SK-N-SH (cell line): Measurements from ENCODE around the gene HCN1. TPM values are rescaled to one million over a fixed set of nuclear protein-coding genes. Genes with fewer than 3 reads are reported as not detected.

Experiments used
- CTCF ChIA-PET: fragments of 300-600, 350-600 bp; formaldehyde crosslinking; extraction: SDS; loops from one replicate; lab custom pipeline; 2021; lab: Yijun Ruan, JAX
- POLR2A ChIA-PET: fragments of 350-600 bp; sonication (Branson Sonifier 250); formaldehyde crosslinking; extraction: SDS; loops from one replicate; lab custom pipeline; 2020; ENCODE audit warnings: antibody characterized with exemption, inconsistent platforms; lab: Yijun Ruan, JAX
- DNase-seq: peaks from one replicate; pipeline ENCODE4 v3.0.0; 2012
- H2AFZ ChIP-seq: fragments of 200-600 bp; sonication (generic); 2 replicates; pipeline ENCODE4 v1.8.1; 2016; ENCODE audit warnings: antibody characterized with exemption, mild to moderate bottlenecking, low read depth
- H3F3A ChIP-seq: fragments of 200-600 bp; sonication (generic); replicated peaks from 2 replicates; pipeline ENCODE3; 2016; ENCODE audit warnings: antibody characterized with exemption, mild to moderate bottlenecking; ENCODE audit not compliant: insufficient read depth
- H3K27ac ChIP-seq, 2 experiments: fragments of 200-500 bp in 1 of 2; fragments of 200-600 bp in 1 of 2; sonication (Bioruptor generic) in 1 of 2; sonication (generic), shearing (Covaris generic) in 1 of 2; 2 replicates each; pipeline versions ENCODE4 v1.5.1 to v1.6.1; 2014 to 2016; ENCODE audit warnings: low read depth in 2 of 2, inconsistent platforms in 1 of 2, low read length in 1 of 2, mild to moderate bottlenecking in 1 of 2, mixed read lengths in 1 of 2
- H3K27me3 ChIP-seq: fragments of 200-600 bp; sonication (generic), shearing (Covaris generic); 2 replicates; pipeline ENCODE4 v1.6.1; 2016; ENCODE audit warnings: mixed run types; ENCODE audit not compliant: insufficient read depth
- H3K36me3 ChIP-seq, 2 experiments: fragments of 200-500 bp in 1 of 2; fragments of 200-600 bp in 1 of 2; sonication (Bioruptor generic) in 1 of 2; sonication (generic) in 1 of 2; replicated peaks in 1 of 2; 2 replicates each; pipeline versions ENCODE3 to v1.5.1; 2014 to 2016; ENCODE audit warnings: low read length in 1 of 2, mild to moderate bottlenecking in 1 of 2; ENCODE audit not compliant: insufficient read depth in 2 of 2, control insufficient read depth in 1 of 2
- H3K4me1 ChIP-seq, 2 experiments: fragments of 200-500 bp in 1 of 2; fragments of 200-600 bp in 1 of 2; sonication (Bioruptor generic) in 1 of 2; sonication (generic), shearing (Covaris generic) in 1 of 2; 2 replicates each; pipeline versions ENCODE4 v1.5.1 to v1.6.1; 2014 to 2016; ENCODE audit warnings: low read depth in 1 of 2, low read length in 1 of 2, mixed run types in 1 of 2; ENCODE audit not compliant: insufficient read depth in 2 of 2, control insufficient read depth in 1 of 2
- H3K4me2 ChIP-seq: fragments of 200-600 bp; sonication (generic), shearing (Covaris generic); 2 replicates; pipeline ENCODE4 v1.6.1; 2017; ENCODE audit warnings: mixed run types
- H3K4me3 ChIP-seq, 2 experiments: fragments of 200-500 bp in 1 of 2; fragments of 200-600 bp in 1 of 2; sonication (Bioruptor generic) in 1 of 2; sonication (generic), shearing (Covaris generic) in 1 of 2; 2 replicates each; pipeline versions ENCODE4 v1.5.1 to v1.8.1; 2014 to 2016; ENCODE audit warnings: low read depth in 2 of 2, inconsistent platforms in 1 of 2, low read length in 1 of 2, mild to moderate bottlenecking in 1 of 2, mixed read lengths in 1 of 2, moderate library complexity in 1 of 2
- H3K79me2 ChIP-seq: fragments of 200-600 bp; sonication (generic); 2 replicates; pipeline ENCODE4 v1.8.1; 2017; ENCODE audit warnings: mild to moderate bottlenecking; ENCODE audit not compliant: insufficient read depth
- H3K9ac ChIP-seq: fragments of 200-600 bp; sonication (generic); 2 replicates; pipeline ENCODE4 v1.6.1; 2017; ENCODE audit warnings: mixed run types
- H3K9me2 ChIP-seq: fragments of 200-600 bp; sonication (generic); 2 replicates; pipeline ENCODE4 v1.6.1; 2017; ENCODE audit warnings: mixed run types
- H3K9me3 ChIP-seq: fragments of 200-600 bp; sonication (generic); 2 replicates; pipeline ENCODE4 v1.6.1; 2017; ENCODE audit warnings: mixed run types, mild to moderate bottlenecking, moderate library complexity
- H4K20me1 ChIP-seq: fragments of 200-600 bp; sonication (generic); 2 replicates; pipeline ENCODE4 v1.6.1; 2017; ENCODE audit warnings: mild to moderate bottlenecking, mixed run types; ENCODE audit not compliant: insufficient read depth
- CHD2 ChIP-seq: fragments of 150-350 bp; IDR thresholded peaks from 2 replicates; pipeline ENCODE4 v1.6.1; 2018; ENCODE audit warnings: low read length; ENCODE audit not compliant: partially characterized antibody
- ELF1 ChIP-seq: IDR thresholded peaks from 2 replicates; pipeline ENCODE4 v1.4.0; 2012
- EP300 ChIP-seq, 2 experiments: IDR thresholded peaks; 2 replicates each; pipeline versions ENCODE4 v1.4.0 to v1.6.1; 2012; ENCODE audit warnings: borderline replicate concordance in 1 of 2, low read depth in 1 of 2, low read length in 1 of 2
- GABPA ChIP-seq: IDR thresholded peaks from 2 replicates; pipeline ENCODE4 v1.4.0; 2012; ENCODE audit warnings: low read depth, mild to moderate bottlenecking
- NFIC ChIP-seq: IDR thresholded peaks from 2 replicates; pipeline ENCODE4 v1.4.0; 2012; ENCODE audit warnings: borderline replicate concordance
- NRF1 ChIP-seq: IDR thresholded peaks from 2 replicates; pipeline ENCODE4 v1.6.1; 2012; ENCODE audit warnings: low read depth, mild to moderate bottlenecking, low read length
- RXRA ChIP-seq: IDR thresholded peaks from 2 replicates; pipeline ENCODE4 v1.4.0; 2012; ENCODE audit warnings: low read depth, mild to moderate bottlenecking, borderline replicate concordance
- polyA plus RNA-seq, 3 experiments: library from polyadenylated mRNA; depleted of rRNA; stranded (reverse); fragments of >200 nt; gene quantifications; 2 replicates each; pipeline ENCODE4 v1.2.3, GENCODE V29; 2012
- TF ChIP-seq, protein P1 (sequence below): IDR thresholded peaks from 2 replicates; pipeline ENCODE4 v1.4.0; 2012; ENCODE audit warnings: low read depth, borderline replicate concordance
- TF ChIP-seq, protein P2 (sequence below): IDR thresholded peaks from 2 replicates; pipeline ENCODE4 v1.4.0; 2012; ENCODE audit warnings: low read depth
- TF ChIP-seq, protein P3 (sequence below): fragments of 150-350 bp; IDR thresholded peaks from 2 replicates; pipeline ENCODE4 v1.6.1; 2016; ENCODE audit warnings: mild to moderate bottlenecking, low read depth, low read length
- TF ChIP-seq, protein P4 (sequence below): IDR thresholded peaks from 2 replicates; pipeline ENCODE4; 2012

The HCN1 gene
- polyA plus RNA-seq, 1 of the 3 experiments (the other 2 are of a cell fraction): not detected

DNA sequence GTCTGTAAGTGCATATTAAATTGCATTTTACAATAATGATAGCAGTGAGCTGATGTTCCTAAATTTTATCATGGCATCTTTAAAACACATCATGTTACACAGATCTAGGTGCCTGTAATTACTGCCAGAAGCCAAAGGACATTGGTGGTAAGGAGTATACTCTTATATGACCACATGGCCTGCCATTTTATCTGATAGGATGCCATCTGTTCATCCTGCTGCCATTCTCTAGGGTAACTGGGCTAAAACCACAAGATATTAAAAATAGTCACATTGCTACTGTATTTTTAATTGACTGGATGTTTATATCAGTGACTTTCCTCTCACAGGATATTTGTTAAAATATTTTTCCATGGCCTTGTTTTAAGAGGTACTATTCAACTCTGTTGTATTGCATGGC is 53.1 kb downstream of the HCN1 start:
- H3K4me1 ChIP-seq: no peaks in the 10 kb centered on the region
- H3K9me3 ChIP-seq: no peaks in the 10 kb centered on the region
- ChIA-PET POLR2A (no interaction called here), CTCF (no interaction called here)
- no peaks in the 10 kb centered on the region for H3K79me2 ChIP-seq
- H3F3A ChIP-seq: no peaks in the 10 kb centered on the region
- H3K9ac ChIP-seq: no peak overlapping the region
- H3K27me3 ChIP-seq: no peaks in the 10 kb centered on the region
- no peak overlapping the region for H2AFZ ChIP-seq
- H3K9me2 ChIP-seq: no peaks in the 10 kb centered on the region
- H3K36me3 ChIP-seq: no peaks in the 10 kb centered on the region
- no peak overlapping the region for H3K4me3 ChIP-seq
- no peak overlapping the region for H3K27ac ChIP-seq
- TF ChIP-seq NFIC: no peak
- TF ChIP-seq, protein P1, sequence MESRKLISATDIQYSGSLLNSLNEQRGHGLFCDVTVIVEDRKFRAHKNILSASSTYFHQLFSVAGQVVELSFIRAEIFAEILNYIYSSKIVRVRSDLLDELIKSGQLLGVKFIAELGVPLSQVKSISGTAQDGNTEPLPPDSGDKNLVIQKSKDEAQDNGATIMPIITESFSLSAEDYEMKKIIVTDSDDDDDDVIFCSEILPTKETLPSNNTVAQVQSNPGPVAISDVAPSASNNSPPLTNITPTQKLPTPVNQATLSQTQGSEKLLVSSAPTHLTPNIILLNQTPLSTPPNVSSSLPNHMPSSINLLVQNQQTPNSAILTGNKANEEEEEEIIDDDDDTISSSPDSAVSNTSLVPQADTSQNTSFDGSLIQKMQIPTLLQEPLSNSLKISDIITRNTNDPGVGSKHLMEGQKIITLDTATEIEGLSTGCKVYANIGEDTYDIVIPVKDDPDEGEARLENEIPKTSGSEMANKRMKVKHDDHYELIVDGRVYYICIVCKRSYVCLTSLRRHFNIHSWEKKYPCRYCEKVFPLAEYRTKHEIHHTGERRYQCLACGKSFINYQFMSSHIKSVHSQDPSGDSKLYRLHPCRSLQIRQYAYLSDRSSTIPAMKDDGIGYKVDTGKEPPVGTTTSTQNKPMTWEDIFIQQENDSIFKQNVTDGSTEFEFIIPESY: no peak
- no peak for DNase-seq
- H3K4me2 ChIP-seq: no peak overlapping the region
- H4K20me1 ChIP-seq: no peaks in the 10 kb centered on the region

DNA sequence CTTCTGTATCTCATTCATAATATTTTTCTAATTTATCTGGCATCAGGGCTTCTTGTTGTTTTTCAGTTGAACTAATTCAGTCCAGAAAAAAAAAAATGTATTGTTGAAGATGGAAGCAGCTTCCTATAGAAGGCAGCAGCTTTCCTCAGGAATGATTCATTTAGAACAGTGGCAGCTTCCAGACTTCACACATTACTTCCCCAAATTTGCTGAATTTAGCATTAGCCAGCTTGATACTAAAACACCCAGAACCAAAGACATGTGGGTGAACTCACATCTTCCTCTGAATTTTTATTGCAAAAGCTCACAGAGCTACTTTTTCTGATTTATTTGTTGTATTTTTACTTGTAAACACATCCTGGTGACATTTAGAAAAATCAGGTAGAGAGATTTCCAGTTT is 53.8 kb downstream of the HCN1 start:
- CTCF ChIA-PET: interaction anchor here (0.9 kb wide), 1 partner anchor 9 kb away, joined by 3 read pairs; no protein-coding TSS in a partner anchor
- TF ChIP-seq NRF1: no peak
- no peak for TF ChIP-seq ELF1
- TF ChIP-seq, protein P2, sequence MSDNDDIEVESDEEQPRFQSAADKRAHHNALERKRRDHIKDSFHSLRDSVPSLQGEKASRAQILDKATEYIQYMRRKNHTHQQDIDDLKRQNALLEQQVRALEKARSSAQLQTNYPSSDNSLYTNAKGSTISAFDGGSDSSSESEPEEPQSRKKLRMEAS: no peak
- TF ChIP-seq, protein P3, sequence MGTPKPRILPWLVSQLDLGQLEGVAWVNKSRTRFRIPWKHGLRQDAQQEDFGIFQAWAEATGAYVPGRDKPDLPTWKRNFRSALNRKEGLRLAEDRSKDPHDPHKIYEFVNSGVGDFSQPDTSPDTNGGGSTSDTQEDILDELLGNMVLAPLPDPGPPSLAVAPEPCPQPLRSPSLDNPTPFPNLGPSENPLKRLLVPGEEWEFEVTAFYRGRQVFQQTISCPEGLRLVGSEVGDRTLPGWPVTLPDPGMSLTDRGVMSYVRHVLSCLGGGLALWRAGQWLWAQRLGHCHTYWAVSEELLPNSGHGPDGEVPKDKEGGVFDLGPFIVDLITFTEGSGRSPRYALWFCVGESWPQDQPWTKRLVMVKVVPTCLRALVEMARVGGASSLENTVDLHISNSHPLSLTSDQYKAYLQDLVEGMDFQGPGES: no peak
- TF ChIP-seq RXRA: no peak
- TF ChIP-seq EP300 (IDR thresholded peaks at IDR 0.05; ENCODE audit: borderline replicate concordance in 1 of 2, low read depth in 1 of 2, low read length in 1 of 2): no peak
- TF ChIP-seq, protein P4, sequence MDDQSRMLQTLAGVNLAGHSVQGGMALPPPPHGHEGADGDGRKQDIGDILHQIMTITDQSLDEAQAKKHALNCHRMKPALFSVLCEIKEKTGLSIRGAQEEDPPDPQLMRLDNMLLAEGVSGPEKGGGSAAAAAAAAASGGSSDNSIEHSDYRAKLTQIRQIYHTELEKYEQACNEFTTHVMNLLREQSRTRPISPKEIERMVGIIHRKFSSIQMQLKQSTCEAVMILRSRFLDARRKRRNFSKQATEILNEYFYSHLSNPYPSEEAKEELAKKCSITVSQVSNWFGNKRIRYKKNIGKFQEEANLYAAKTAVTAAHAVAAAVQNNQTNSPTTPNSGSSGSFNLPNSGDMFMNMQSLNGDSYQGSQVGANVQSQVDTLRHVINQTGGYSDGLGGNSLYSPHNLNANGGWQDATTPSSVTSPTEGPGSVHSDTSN: no peak
- no peak for TF ChIP-seq GABPA
- no peak for TF ChIP-seq CHD2
- H3F3A ChIP-seq: no peaks in the 10 kb centered on the region

More for the DNA sequence above, 53.8 kb downstream of the HCN1 start:
- Histone ChIP-seq H3K4me3 (no peak overlapping the region), H3K27me3 (no peaks in the 10 kb centered on the region), H3K9me3 (no peaks in the 10 kb centered on the region), H3K79me2 (no peaks in the 10 kb centered on the region), H4K20me1 (no peaks in the 10 kb centered on the region), H2AFZ (no peak overlapping the region), H3K4me1 (no peaks in the 10 kb centered on the region), H3K36me3 (no peaks in the 10 kb centered on the region), H3K27ac (no peak overlapping the region), H3K4me2 (no peak overlapping the region), H3K9ac (no peak overlapping the region), H3K9me2 (no peaks in the 10 kb centered on the region)
- DNase-seq: no peak
- POLR2A ChIA-PET: no interaction called here
